SJSA1 (cell line): ENCODE results near the gene HPGDS. TPM values are rescaled to one million over a fixed set of nuclear protein-coding genes. Genes with fewer than 3 reads are reported as not detected.
A peak's percentile ranks its signal among the peaks of the same experiment; 100 is the strongest.
"Not testable (repeated sequence)": the region's sequence is repeated elsewhere in the genome, so short reads cannot be mapped to it uniquely, and the experiment has no call there.

Experiments
- DNase-seq, 2 experiments: peaks; one replicate each; pipeline ENCODE4 v3.0.0-alpha.2; 2015 to 2020; ENCODE audit warnings: low spot score in 2 of 2, low read depth in 1 of 2
- H3K27ac ChIP-seq: fragments of 250-450 bp; sonication (Bioruptor Pico); 2 replicates; pipeline ENCODE4 v1.5.1; 2020; ENCODE audit warnings: mild to moderate bottlenecking, moderate library complexity
- H3K27me3 ChIP-seq: fragments of 250-450 bp; sonication (Bioruptor Pico); replicated peaks from 2 replicates; pipeline ENCODE4 v1.5.1; 2020; ENCODE audit warnings: mild to moderate bottlenecking, moderate library complexity
- H3K36me3 ChIP-seq: fragments of 250-450 bp; sonication (Bioruptor Pico); 2 replicates; pipeline ENCODE4 v1.5.1; 2020; ENCODE audit warnings: mild to moderate bottlenecking
- H3K4me1 ChIP-seq: fragments of 250-450 bp; sonication (Bioruptor Pico); replicated peaks from 2 replicates; pipeline ENCODE4 v1.6.1; 2021; ENCODE audit warnings: mild to moderate bottlenecking
- H3K4me3 ChIP-seq: fragments of 250-450 bp; sonication (Bioruptor Pico); 2 replicates; pipeline ENCODE4 v1.5.1; 2020; ENCODE audit warnings: mild to moderate bottlenecking
- H3K9me3 ChIP-seq: fragments of 250-450 bp; sonication (Bioruptor Pico); replicated peaks from 2 replicates; pipeline ENCODE4 v1.5.1; 2020; ENCODE audit warnings: mild to moderate bottlenecking
- total RNA-seq: library from RNA; depleted of rRNA; stranded (reverse); fragments of >200 nt; shearing (Covaris generic); gene quantifications from 2 replicates; pipeline ENCODE4 v1.2.3, GENCODE V29; 2014

The HPGDS gene
- total RNA-seq, 1 experiment from 2014 or later = not detected

DNA sequence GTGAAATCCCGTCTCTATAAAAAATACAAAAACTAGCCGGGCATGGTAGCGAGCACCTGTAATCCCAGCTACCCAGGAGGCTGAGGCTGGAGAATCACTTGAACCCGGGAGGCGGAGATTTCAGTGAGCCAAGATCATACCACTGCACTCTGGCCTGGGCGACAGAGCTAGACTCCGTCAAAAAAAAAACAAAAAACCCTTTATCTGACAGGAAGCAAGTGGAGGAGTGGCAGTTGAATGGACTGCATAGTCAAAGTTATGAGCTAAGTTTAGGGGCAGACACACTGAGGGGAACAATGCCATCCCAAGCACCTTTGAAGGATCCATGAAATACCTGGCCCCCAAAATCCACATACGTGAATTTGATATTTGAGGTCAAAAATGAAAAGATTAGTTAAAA is 7.5 kb upstream of the HPGDS start:
- H3K4me1 ChIP-seq = peaks cover 14% of the 10 kb centered on the region
- H3K27ac ChIP-seq = no peak overlapping the region
- no peaks in the 10 kb centered on the region for H3K27me3 ChIP-seq
- H3K36me3 ChIP-seq = no peaks in the 10 kb centered on the region
- no peak overlapping the region for H3K4me3 ChIP-seq
- no peak for DNase-seq
- no peaks in the 10 kb centered on the region for H3K9me3 ChIP-seq

DNA sequence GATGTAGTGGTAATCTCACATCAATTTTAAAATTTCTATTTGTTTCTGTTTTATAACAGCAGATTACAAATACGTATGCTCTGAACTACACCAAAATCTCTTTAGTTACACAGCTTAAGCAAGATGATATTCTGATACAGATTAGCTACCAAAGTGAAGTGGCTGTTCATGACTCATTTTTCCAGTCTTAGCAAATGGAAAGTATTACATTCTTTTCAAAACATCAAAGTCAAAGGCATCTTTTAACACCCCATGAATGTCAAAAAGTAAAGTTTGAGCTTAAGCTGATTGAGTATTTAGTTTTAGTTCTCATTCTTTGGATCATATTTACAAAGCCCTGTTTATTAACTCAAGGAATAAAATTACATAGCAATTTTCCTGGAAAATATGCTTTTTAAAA is 6.6 kb upstream of the HPGDS start:
- peaks cover 14% of the 10 kb centered on the region for H3K4me1 ChIP-seq
- H3K27me3 ChIP-seq = no peaks in the 10 kb centered on the region
- DNase-seq = peak in 1 of 2 experiments; percentile 16
- no peaks in the 10 kb centered on the region for H3K36me3 ChIP-seq
- H3K4me3 ChIP-seq = no peak overlapping the region
- no peaks in the 10 kb centered on the region for H3K9me3 ChIP-seq
- no peak overlapping the region for H3K27ac ChIP-seq

DNA sequence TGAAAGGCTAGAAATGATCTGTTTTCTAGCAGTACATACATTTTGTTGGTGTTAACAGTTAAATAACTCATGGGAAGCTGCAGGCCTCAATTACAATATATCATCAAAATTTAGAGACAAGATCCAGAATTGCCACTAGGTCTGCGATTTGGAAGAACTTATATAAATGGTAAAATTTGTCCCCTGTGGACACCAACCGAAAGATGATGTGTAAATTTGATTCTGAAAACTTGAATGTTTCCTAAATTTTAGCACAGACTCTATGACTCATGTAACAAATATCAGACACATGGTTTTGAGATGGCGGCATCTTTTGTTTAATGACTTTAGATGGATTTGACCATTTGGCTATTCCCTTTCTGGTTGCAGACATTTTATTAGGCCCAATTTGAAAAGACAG is 6.0 kb upstream of the HPGDS start:
- peaks cover 14% of the 10 kb centered on the region for H3K4me1 ChIP-seq

DNA sequence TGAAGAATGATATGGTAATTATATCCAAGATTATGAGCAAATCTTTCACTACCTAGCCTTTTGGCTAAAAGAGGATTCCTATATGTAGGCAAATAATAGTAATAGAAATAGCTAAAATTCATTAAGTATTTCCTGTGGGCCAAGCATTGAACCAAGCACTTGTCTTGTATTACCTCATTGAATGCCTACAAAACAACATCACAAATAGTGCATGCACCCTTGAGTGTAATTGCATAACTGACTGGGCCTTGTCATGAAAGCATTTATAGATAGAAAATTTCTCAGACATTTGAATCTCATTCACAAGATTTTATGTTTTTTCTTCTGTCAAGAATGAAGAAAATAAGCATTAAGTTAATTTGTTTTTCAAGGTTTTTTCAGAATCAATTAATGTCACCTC is 3.9 kb upstream of the HPGDS start:
- Histone ChIP-seq H3K4me3 (no peak overlapping the region), H3K36me3 (no peaks in the 10 kb centered on the region), H3K4me1 (peaks cover 22% of the 10 kb centered on the region), H3K9me3 (no peaks in the 10 kb centered on the region), H3K27ac (no peak overlapping the region), H3K27me3 (no peaks in the 10 kb centered on the region)
- no peak for DNase-seq

More for the DNA sequence above, 6.0 kb upstream of the HPGDS start:
- DNase-seq = peak in 1 of 2 experiments; percentile 9
- Histone ChIP-seq H3K4me3 (no peak overlapping the region), H3K27me3 (no peaks in the 10 kb centered on the region), H3K27ac (peak overlapping the region; percentile 6; the same call in 1 of the 2 replicates), H3K36me3 (no peaks in the 10 kb centered on the region), H3K9me3 (no peaks in the 10 kb centered on the region)

DNA sequence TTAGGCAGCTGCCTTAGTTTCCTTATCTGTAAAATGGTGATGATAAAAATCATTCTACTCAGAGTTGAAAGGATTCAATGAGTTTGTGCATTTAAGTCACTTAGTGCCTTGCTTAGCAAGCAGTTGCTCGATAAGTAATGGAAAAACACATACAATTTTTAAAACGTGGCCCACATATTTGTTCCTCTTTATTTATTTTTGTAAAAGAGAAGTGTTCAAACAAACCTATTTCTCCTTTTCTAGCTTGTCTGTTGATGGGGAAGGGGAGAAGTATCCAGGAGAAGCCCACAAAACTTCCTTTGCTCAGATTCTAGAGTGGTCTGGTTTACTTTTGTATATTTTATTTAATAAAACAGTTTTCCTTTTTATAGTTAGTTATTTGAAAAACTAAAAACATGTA is 3.3 kb upstream of the HPGDS start:
- DNase-seq = no peak
- Histone ChIP-seq H3K9me3 (no peaks in the 10 kb centered on the region), H3K27ac (no peak overlapping the region), H3K4me1 (peaks cover 22% of the 10 kb centered on the region), H3K36me3 (no peaks in the 10 kb centered on the region), H3K27me3 (no peaks in the 10 kb centered on the region), H3K4me3 (no peak overlapping the region)

DNA sequence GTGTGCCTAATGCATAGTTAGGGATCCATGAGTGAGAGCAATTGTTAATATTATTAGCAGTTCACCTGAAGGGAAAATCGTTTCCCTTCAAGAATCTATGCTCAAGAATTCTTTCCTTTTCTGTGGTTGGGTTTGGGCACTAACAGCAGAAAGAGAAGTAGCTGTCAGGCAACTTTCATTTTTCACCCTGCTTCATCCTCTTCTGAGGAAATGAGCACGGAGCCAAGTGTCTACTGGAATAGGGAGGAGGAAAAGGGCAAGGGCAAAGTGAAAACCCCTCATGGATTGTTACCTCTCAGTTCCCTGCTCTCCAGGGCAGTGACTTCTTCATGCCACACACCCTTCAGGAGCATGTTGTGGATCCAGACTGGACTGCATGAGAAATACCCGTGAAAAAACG is 2.6 kb upstream of the HPGDS start:
- DNase-seq = no peak
- Histone ChIP-seq H3K4me3 (no peak overlapping the region), H3K27ac (no peak overlapping the region), H3K4me1 (peaks cover 22% of the 10 kb centered on the region), H3K9me3 (no peaks in the 10 kb centered on the region), H3K27me3 (no peaks in the 10 kb centered on the region), H3K36me3 (no peaks in the 10 kb centered on the region)

DNA sequence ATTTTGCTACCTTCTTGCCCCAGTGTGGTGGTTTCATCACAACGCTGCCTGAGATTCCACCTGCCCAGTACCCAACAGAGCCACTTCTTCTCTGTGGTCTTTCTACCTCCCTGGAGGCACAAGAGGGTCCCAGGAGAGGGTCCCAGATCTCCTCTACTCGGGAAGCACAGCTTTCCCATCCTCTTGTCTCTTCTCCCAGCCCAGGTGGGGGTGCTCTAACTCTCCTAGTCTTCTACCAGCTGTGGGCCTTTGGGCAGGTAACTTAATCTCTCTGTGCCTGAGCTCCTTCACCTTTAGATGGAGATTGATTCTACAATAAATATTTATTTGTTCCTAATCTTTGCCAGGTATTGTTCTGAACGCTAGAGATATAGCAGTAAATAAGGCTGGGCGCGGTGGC is 1.8 kb upstream of the HPGDS start:
- H3K9me3 ChIP-seq = no peaks in the 10 kb centered on the region
- H3K36me3 ChIP-seq = no peaks in the 10 kb centered on the region
- no peaks in the 10 kb centered on the region for H3K27me3 ChIP-seq
- H3K4me1 ChIP-seq = peaks cover 22% of the 10 kb centered on the region
- no peak overlapping the region for H3K27ac ChIP-seq
- DNase-seq = no peak
- H3K4me3 ChIP-seq = no peak overlapping the region

DNA sequence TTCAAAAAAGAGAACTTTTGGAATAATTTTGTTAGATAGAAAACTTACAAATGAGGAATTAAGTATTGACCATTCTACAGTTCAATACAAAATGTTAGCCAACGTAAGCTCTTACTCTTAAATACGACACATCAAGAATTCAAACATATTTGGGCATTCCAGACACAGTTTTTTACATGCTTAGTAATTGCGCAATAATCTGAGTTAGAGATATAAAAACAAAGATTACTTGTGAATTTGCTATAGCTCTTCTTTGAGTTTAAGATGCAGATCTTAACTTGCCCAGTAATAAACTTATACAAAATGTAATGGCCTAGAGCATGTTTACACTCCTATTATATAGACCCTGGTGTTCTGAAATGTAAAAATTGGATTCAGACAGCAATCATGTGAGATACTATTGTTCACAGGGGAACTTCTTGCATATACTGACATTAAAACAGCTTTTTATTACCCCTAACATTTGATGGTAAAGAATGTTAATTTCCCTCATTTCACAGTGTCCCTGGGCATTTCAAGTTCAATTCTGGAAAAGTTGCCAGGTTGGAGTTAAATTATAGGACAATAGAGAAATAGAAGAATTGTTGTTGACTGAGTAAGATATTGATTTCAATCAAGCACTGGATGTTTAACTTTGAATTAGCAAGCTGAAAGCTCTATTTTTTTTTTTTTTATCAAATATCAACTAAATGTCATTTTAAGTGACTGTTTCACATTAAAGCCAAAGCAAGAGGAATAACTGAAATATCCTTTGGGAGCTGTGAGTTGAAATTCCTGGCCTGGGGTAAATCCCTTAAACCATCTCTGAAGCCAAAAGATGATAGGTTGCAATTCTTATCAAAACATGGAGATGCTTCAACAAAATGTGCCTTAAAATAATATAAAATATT is 910 bp downstream of the HPGDS start:
- Histone ChIP-seq H3K4me1 (peaks cover 11% of the 10 kb centered on the region; the same call in 1 of the 2 replicates), H3K27ac (no peak overlapping the region), H3K9me3 (no peaks in the 10 kb centered on the region), H3K4me3 (no peak overlapping the region), H3K27me3 (no peaks in the 10 kb centered on the region), H3K36me3 (no peaks in the 10 kb centered on the region)
- no peak for DNase-seq

DNA sequence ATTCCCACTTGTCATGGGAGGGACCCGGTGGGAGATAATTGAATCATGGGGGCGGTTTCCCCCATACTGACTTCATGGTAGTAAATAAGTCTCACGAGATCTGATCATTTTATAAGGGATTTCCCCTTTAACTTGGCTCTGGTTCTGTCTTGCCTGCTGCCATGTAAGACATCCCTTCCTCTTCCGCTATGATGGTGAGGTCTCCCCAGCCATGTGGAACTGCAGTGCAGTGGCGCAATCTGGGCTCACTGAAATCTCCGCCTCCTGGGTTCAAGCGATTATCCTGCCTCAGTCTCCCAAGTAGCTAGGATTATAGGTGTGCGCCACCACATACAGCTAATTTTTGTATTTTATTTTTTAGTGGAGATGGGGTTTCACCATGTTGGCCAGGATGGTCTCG is 2.9 kb downstream of the HPGDS start:
- no peak for DNase-seq
- Histone ChIP-seq H3K9me3 (no peaks in the 10 kb centered on the region), H3K36me3 (no peaks in the 10 kb centered on the region), H3K27me3 (no peaks in the 10 kb centered on the region), H3K27ac (no peak overlapping the region), H3K4me1 (peaks cover 8% of the 10 kb centered on the region; the same call in 1 of the 2 replicates), H3K4me3 (no peak overlapping the region)

DNA sequence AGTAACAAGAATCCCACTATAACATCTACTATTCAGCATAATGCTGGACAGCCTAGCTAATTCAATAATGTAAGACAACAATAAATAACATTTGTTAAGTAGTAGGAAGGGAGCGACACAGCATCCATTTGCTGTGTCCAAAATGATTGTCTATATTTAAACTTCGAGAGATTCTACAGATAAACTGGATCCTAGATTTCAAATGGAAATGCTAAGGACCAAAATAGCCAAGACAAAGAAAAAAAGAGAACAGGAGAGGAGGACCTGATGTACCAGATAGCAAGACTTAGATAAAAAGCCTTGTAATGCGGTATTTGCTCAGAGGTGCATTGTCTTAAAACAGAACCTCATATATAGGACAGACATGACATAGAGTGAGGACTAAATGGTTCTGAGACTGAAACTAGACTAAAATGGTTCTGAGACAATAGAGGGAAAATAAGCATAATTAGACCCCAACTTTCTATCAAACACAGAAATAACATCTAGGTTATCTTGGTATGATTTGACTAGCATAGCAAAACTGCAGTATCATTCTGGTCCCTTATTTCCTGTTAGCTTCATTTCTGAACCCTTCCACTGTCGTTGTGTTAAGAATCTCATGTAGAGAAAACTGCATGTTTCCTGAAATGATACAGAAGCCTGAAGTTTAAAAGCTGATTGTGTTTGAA is 3.8 kb downstream of the HPGDS start:
- H3K4me3 ChIP-seq = no peak overlapping the region
- H3K9me3 ChIP-seq = no peaks in the 10 kb centered on the region
- H3K27ac ChIP-seq = no peak overlapping the region
- peaks cover 8% of the 10 kb centered on the region; the same call in 1 of the 2 replicates for H3K4me1 ChIP-seq
- no peaks in the 10 kb centered on the region for H3K27me3 ChIP-seq
- no peak for DNase-seq
- H3K36me3 ChIP-seq = no peaks in the 10 kb centered on the region

DNA sequence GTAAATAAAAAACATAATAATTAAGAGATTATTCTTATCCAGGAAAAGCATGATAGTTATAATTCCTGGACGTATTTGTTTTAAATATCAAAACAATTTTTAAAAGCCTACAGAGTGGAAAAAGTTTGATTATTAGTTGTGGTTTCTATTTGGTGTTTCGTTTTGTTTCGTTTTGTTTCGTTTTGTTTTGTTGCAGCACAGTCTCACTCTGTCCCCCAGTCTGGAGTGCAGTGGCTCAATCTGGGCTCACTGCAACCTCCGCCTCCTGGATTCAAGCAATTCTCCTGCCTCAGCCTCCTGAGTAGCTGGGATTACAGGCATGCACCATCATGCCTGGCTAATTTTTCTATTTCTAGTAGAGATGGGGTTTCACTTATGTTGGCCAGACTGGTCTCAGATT is 5.8 kb downstream of the HPGDS start:
- not testable (repeated sequence) for H3K4me1 ChIP-seq, DNase-seq, H3K4me3 ChIP-seq, H3K27ac ChIP-seq, H3K27me3 ChIP-seq, H3K9me3 ChIP-seq, H3K36me3 ChIP-seq

DNA sequence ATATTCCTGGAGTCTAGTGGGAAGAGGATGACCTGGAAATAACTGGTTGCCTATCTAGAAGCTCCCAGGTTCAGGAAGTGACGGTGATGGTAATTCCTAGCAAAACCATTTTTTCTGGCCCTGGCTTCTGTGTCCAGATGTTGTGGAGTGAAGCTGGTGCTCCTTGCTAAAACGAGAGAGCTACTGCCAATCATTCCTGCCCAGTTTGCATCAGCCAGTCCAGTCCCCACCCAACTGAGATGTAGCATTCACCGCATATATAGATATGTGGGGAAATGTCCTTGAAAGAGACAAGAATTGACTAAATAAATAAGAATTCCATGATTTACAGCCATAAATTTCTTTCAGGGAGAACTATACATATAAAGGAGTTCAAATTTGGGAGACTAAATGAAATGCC is 6.3 kb downstream of the HPGDS start:
- Histone ChIP-seq H3K9me3 (no peaks in the 10 kb centered on the region), H3K27ac (no peak overlapping the region), H3K27me3 (no peaks in the 10 kb centered on the region), H3K4me1 (no peaks in the 10 kb centered on the region), H3K36me3 (no peaks in the 10 kb centered on the region), H3K4me3 (no peak overlapping the region)
- no peak for DNase-seq

DNA sequence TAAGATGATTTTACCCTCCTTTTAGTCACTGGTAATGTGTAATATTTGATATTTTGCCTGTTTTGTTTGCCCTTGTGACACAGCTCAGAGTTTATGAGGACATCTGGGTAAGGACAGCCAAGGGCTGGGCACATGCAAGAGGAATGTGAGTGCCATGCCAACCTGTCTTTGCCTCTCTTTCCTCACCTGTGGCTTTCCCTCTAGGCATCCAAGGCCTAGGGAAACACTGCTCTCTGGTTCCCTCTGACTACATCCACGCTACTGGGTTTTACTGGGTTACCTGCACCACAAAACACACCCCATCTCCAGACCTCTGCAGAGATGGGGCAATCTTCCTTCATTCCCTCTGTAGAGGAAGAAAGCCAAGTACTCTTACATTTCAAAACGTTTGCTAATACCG is 7.7 kb downstream of the HPGDS start:
- H3K4me1 ChIP-seq = no peaks in the 10 kb centered on the region
- no peaks in the 10 kb centered on the region for H3K36me3 ChIP-seq
- no peaks in the 10 kb centered on the region for H3K9me3 ChIP-seq
- H3K4me3 ChIP-seq = no peak overlapping the region
- DNase-seq = no peak
- no peaks in the 10 kb centered on the region for H3K27me3 ChIP-seq
- no peak overlapping the region for H3K27ac ChIP-seq

DNA sequence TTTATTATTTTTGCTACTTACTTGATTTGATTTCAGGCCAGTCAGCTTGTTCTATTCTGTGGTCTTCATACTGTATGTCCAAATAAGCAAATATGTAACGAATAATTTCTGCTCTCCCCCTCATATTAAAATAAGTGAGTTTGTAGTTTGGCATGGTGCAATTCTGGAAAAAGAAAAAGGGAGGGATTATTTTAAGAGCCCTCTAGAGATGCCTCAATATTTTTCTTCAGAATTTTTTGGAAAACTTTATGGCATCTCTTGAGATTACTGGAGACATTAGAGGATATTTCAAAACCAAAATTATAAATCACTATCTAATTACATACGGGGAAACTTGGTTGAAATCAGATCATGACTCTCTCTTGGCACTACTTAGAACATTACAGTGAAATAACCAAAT is 8.2 kb downstream of the HPGDS start:
- H3K9me3 ChIP-seq = no peaks in the 10 kb centered on the region
- no peak for DNase-seq
- H3K27me3 ChIP-seq = no peaks in the 10 kb centered on the region
- H3K4me3 ChIP-seq = no peak overlapping the region
- no peaks in the 10 kb centered on the region for H3K36me3 ChIP-seq
- no peak overlapping the region for H3K27ac ChIP-seq
- H3K4me1 ChIP-seq = no peaks in the 10 kb centered on the region
